ENCODE measurements around the gene HTT.

DNA sequence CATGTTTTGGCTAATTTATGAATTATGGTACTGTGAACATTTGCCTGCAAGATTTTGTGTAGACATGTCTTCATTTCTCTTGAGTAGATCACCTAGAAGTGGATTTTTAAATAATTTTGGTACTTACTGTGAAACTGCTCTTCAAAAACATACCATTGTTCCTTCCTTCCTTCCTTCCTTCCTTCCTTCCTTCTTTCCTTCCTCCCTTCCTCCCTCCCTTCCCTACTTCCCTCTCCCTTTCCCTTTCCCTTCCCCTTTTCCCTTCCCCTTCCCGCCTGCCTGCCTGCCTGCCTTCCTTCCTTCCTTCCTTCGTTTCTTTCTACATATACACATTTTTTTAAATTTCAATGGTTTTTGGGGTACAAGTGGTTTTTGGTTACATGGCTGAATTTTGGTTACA, 63.4 kb downstream of the HTT start:
- TF ChIP-seq, protein P1, sequence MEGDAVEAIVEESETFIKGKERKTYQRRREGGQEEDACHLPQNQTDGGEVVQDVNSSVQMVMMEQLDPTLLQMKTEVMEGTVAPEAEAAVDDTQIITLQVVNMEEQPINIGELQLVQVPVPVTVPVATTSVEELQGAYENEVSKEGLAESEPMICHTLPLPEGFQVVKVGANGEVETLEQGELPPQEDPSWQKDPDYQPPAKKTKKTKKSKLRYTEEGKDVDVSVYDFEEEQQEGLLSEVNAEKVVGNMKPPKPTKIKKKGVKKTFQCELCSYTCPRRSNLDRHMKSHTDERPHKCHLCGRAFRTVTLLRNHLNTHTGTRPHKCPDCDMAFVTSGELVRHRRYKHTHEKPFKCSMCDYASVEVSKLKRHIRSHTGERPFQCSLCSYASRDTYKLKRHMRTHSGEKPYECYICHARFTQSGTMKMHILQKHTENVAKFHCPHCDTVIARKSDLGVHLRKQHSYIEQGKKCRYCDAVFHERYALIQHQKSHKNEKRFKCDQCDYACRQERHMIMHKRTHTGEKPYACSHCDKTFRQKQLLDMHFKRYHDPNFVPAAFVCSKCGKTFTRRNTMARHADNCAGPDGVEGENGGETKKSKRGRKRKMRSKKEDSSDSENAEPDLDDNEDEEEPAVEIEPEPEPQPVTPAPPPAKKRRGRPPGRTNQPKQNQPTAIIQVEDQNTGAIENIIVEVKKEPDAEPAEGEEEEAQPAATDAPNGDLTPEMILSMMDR (conservative IDR thresholded peaks at IDR 0.05; ENCODE audit: low read depth, low read length) = no peak
- no peak for TF ChIP-seq EZH2 (IDR thresholded peaks at IDR 0.05; ENCODE audit: borderline replicate concordance, low read depth, low read length, poor library complexity, severe bottlenecking)
